ENCODE results near the gene SHBG.

SHBG gene

DNA sequence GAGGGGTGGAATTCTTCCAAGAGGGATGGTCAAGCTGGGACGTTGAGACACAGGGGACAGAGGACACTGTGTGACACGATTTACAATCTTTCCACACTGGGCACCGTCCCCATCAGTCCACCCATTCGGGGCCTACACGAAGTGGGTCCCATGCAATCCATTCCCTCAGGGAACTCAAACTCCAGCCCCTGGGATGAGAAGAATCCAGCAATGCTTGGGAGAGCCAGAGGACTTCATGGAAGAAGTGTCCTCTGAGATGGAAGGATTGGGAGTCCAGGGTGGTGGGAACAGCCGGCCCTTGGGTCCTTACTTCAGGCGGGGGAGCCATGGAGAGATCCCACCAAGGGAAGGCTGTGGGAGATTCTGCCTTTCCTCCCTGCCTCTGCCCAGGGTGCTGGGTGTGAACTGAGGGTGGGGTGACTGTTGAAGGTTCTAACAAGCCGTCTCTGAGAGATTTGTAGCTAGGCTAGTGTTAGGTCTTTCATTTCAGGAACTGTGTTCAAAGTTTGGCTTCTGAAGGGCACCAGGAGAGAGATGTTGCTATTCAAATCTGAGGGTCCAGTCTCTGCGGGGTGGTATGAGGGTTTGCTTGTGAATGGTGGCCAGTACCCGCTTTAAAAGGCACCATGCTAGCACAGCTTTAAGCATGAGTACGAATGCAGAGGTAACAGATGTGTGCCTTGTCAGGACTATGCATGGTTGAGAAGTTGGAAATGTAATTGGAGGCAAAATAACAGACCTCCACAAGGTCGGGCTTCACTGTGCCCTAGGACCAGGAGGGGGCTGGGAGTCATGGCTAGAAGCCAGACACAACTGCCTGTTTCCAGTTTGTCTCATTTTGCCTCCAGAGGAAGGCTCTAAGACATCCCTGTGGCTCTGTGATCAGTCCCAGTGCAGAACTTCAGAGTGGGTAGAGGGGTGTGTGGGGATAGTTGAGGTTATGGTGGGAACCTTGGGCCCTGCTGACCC lies 22.7 kb downstream of the SHBG start:
- ChIA-PET CTCF (interaction anchor here (1.8 kb wide), 1 partner anchor 64 kb away, joined by 7 read pairs; no protein-coding TSS in a partner anchor), POLR2A (interaction anchor here (0.7 to 10.6 kb wide), 3 partner anchors 25 to 1836 kb away, joined by 4 to 143 read pairs (median 13); partner anchors contain the start of genes SAT2, TP53 and WRAP53)
- no peak for DNase-seq (ENCODE audit: extremely low spot score)
- TF ChIP-seq LEF1 (IDR thresholded peaks at IDR 0.05; ENCODE audit: borderline replicate concordance), result no peak
- no peak for TF ChIP-seq FOXA1 (IDR thresholded peaks at IDR 0.05)
- no peak for TF ChIP-seq CTBP1 (IDR thresholded peaks at IDR 0.05; ENCODE audit: borderline replicate concordance)
- TF ChIP-seq BHLHE40 (IDR thresholded peaks at IDR 0.05; ENCODE audit: borderline replicate concordance), result no peak
- no peak for TF ChIP-seq ZNF384 (IDR thresholded peaks at IDR 0.05)
- TF ChIP-seq FOXK2 (IDR thresholded peaks at IDR 0.05), result no peak
- TF ChIP-seq, protein P1, sequence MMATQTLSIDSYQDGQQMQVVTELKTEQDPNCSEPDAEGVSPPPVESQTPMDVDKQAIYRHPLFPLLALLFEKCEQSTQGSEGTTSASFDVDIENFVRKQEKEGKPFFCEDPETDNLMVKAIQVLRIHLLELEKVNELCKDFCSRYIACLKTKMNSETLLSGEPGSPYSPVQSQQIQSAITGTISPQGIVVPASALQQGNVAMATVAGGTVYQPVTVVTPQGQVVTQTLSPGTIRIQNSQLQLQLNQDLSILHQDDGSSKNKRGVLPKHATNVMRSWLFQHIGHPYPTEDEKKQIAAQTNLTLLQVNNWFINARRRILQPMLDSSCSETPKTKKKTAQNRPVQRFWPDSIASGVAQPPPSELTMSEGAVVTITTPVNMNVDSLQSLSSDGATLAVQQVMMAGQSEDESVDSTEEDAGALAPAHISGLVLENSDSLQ (IDR thresholded peaks at IDR 0.05), result no peak
- no peak for TF ChIP-seq HDGF (IDR thresholded peaks at IDR 0.05; ENCODE audit: borderline replicate concordance)
- no peak for TF ChIP-seq ELF4 (IDR thresholded peaks at IDR 0.05)

DNA sequence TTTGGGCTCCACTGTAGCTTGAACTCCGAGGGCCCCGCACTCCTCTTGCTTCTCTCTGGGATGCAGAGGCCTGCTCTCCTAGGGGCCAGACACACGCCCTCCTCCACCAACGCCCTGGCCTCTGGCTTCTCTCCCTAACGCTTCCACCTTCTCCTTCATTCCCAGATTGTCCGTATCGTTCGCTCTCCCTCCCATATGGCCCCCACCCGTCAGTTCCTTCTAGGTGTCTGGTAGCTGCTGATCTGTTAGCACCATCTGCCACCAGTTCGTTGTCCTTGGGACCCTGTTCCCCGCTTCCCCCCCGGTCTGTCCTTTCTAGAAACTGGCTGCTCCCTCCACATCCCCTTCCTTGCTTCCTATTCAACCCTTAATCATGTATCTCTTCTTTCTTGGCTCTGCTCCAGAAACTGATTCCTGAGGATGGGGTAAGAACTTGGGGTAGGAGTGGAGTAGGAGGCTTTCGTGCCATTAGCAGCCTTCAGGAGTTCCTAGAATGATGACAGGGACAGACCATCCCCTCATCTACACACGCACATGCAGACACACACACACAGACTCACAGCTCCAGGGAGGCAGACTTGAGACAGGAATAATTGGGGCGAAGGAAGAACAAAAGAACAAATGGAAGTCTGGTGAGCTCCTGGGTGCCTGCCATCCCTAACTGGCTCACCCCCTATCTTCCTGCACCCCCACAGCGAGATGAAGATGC lies 25.1 kb downstream of the SHBG start:
- POLR2A ChIA-PET, result interaction anchor here (1.4 to 10.6 kb wide), 2 partner anchors 31 to 71 kb away, joined by 5 to 143 read pairs; partner anchors contain the start of genes MPDU1, TP53 and WRAP53
- DNase-seq (ENCODE audit: extremely low spot score), result no peak
- no peak for TF ChIP-seq ARNT (IDR thresholded peaks at IDR 0.05)
- TF ChIP-seq L3MBTL2 (conservative IDR thresholded peaks at IDR 0.05), result no peak
- no peak for TF ChIP-seq ELF4 (IDR thresholded peaks at IDR 0.05)
- TF ChIP-seq CTBP1 (IDR thresholded peaks at IDR 0.05; ENCODE audit: borderline replicate concordance), result no peak
- CTCF ChIA-PET, result interaction anchor here (0.6 kb wide), 1 partner anchor 22 kb away, joined by 3 read pairs; no protein-coding TSS in a partner anchor

DNA sequence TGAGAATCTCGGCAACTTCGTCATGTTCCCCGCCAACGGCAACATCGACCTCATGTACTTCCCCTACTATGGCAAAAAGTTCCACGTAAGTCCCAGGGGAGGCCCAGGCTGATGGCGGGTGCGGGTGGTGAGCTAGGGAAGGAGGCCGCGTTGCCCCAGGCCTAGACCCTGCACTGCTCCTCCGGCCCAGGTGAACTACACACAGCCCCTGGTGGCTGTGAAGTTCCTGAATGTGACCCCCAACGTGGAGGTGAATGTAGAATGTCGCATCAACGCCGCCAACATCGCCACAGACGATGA lies 25.6 kb downstream of the SHBG start:
- ChIA-PET POLR2A (interaction anchor here (1.4 to 10.6 kb wide), 2 partner anchors 31 to 71 kb away, joined by 5 to 143 read pairs; partner anchors contain the start of genes MPDU1, TP53 and WRAP53), CTCF (interaction anchor here (1.2 kb wide), 1 partner anchor 23 kb away, joined by 4 read pairs; no protein-coding TSS in a partner anchor)

DNA sequence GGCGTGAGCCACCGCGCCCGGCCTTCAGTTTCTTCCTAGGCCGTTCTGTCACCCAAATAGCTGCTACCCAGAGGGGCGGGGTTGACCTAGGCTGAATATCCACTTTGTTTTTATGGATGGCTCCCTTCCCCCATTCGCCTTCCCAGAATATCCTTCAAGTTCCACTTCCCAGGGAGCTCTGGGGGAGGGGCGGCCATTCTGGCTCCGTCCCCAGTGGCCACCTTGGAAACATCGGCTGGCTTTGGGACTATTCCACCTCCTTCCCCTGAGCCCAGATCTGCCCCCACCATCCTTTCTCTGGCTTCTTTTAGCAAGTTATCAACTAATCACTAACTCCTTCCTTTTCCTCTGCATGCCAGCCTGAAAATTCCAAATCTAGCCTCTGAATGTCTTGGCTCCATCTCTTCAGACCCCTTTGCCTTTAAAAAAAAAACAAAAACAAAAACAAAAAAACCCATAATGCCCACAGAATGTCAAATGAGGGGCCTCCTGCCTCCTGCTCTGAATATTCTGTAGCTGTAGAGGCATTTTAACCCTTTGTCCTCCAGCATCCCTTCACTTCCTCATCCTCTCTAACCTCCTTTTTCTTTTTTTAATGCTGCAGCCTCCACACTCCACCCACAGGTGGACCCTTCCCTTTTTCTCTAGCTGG lies 27.1 kb downstream of the SHBG start:
- no peak for TF ChIP-seq SP1 (IDR thresholded peaks at IDR 0.05)
- TF ChIP-seq BHLHE40 (IDR thresholded peaks at IDR 0.05; ENCODE audit: borderline replicate concordance), result no peak
- TF ChIP-seq, protein P1 (IDR thresholded peaks at IDR 0.05), result no peak
- TF ChIP-seq CTBP1 (IDR thresholded peaks at IDR 0.05; ENCODE audit: borderline replicate concordance), result no peak
- TF ChIP-seq FOXK2 (IDR thresholded peaks at IDR 0.05), result no peak
- ChIA-PET POLR2A (interaction anchor here (1.1 to 10.6 kb wide), 4 partner anchors 22 to 43 kb away, joined by 3 to 143 read pairs (median 6); partner anchors contain the start of genes SAT2, TP53 and WRAP53), CTCF (interaction anchor here (0.6 to 0.7 kb wide), 2 partner anchors 200 to 531 kb away, joined by 4 read pairs; partner anchors contain the start of gene NAA38)
- DNase-seq (ENCODE audit: extremely low spot score), result peak; percentile 55

More for the DNA sequence above, 25.6 kb downstream of the SHBG start:
- TF ChIP-seq ARNT (IDR thresholded peaks at IDR 0.05), result no peak
- TF ChIP-seq ELF4 (IDR thresholded peaks at IDR 0.05), result no peak
- TF ChIP-seq ZNF384 (IDR thresholded peaks at IDR 0.05), result no peak
- TF ChIP-seq SP1 (IDR thresholded peaks at IDR 0.05), result no peak
- TF ChIP-seq FOXM1 (IDR thresholded peaks at IDR 0.05; ENCODE audit: borderline replicate concordance), result no peak
- no peak for TF ChIP-seq NFRKB (IDR thresholded peaks at IDR 0.05)
- no peak for TF ChIP-seq SUZ12 (IDR thresholded peaks at IDR 0.05)
- TF ChIP-seq LEF1 (IDR thresholded peaks at IDR 0.05; ENCODE audit: borderline replicate concordance), result no peak
- no peak for TF ChIP-seq CTBP1 (IDR thresholded peaks at IDR 0.05; ENCODE audit: borderline replicate concordance)
- TF ChIP-seq L3MBTL2 (conservative IDR thresholded peaks at IDR 0.05), result no peak
- no peak for TF ChIP-seq FOXA1 (IDR thresholded peaks at IDR 0.05)
- no peak for TF ChIP-seq TARDBP (IDR thresholded peaks at IDR 0.05)
- no peak for TF ChIP-seq HDGF (IDR thresholded peaks at IDR 0.05; ENCODE audit: borderline replicate concordance)
- no peak for TF ChIP-seq FOXK2 (IDR thresholded peaks at IDR 0.05)
- no peak for TF ChIP-seq BHLHE40 (IDR thresholded peaks at IDR 0.05; ENCODE audit: borderline replicate concordance)
- TF ChIP-seq, protein P1 (IDR thresholded peaks at IDR 0.05), result no peak
- no peak for DNase-seq (ENCODE audit: extremely low spot score)

DNA sequence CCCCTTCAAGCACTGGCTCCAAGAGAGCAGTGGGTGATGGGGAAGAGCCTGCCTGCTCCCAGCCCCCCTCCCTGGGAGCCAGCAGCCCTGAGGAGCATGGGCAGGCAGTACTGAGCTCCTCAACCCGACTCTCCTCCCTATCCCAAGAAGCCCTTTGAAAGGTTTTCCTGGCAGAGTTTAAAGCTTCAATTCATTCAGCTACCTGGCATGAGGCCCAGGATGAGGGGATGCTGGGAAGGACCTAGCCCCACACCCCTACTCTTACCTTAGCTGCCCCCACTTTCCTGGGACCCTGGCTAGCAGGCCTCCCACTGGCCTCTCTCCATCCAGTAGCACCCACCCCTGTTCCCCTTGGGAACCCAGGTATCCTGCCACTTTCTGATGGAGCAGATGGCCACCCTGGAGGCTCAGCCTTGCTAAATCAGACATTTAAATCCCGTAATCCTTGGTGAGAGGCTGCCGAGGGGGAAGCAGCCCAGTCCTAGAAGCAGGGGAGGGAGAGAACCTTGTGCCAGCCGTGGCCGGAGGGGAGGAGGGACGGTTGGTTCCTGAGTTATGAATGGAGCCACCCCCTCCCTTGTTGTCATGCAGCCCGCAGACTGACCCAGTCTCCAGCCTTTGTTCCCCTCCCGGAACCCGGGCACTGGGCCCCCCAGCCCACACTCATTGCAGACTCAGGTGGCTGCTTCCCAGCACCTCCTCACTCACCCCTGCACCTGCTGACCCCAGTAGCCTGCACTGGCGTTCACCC lies 37.9 kb downstream of the SHBG start:
- peak; percentile 8 for DNase-seq (ENCODE audit: extremely low spot score)
- TF ChIP-seq SP1 (IDR thresholded peaks at IDR 0.05), result no peak
- TF ChIP-seq CTBP1 (IDR thresholded peaks at IDR 0.05; ENCODE audit: borderline replicate concordance), result no peak
- no peak for TF ChIP-seq L3MBTL2 (conservative IDR thresholded peaks at IDR 0.05)
- TF ChIP-seq ZNF384 (IDR thresholded peaks at IDR 0.05), result no peak
- no peak for TF ChIP-seq BHLHE40 (IDR thresholded peaks at IDR 0.05; ENCODE audit: borderline replicate concordance)
- TF ChIP-seq TARDBP (IDR thresholded peaks at IDR 0.05), result no peak
- TF ChIP-seq FOXA1 (IDR thresholded peaks at IDR 0.05), result no peak
- TF ChIP-seq ARNT (IDR thresholded peaks at IDR 0.05), result no peak
- TF ChIP-seq HDGF (IDR thresholded peaks at IDR 0.05; ENCODE audit: borderline replicate concordance), result no peak
- TF ChIP-seq, protein P1 (IDR thresholded peaks at IDR 0.05), result no peak
- TF ChIP-seq ELF4 (IDR thresholded peaks at IDR 0.05), result no peak
- no peak for TF ChIP-seq SUZ12 (IDR thresholded peaks at IDR 0.05)
- no peak for TF ChIP-seq FOXK2 (IDR thresholded peaks at IDR 0.05)
- no peak for TF ChIP-seq FOXM1 (IDR thresholded peaks at IDR 0.05; ENCODE audit: borderline replicate concordance)
- TF ChIP-seq LEF1 (IDR thresholded peaks at IDR 0.05; ENCODE audit: borderline replicate concordance), result no peak
- CTCF ChIA-PET, result interaction anchor here (0.6 kb wide), 1 partner anchor 20 kb away, joined by 4 read pairs; no protein-coding TSS in a partner anchor
- POLR2A ChIA-PET, result interaction anchor here (0.9 to 1.9 kb wide), 3 partner anchors 8 to 83 kb away, joined by 3 to 16 read pairs (median 3); partner anchors contain the start of gene TP53
